Measurements from ENCODE around the gene MTOR. TPM values are rescaled to one million over a fixed set of nuclear protein-coding genes. Genes with fewer than 3 reads are reported as not detected.
A peak's percentile ranks its signal among the peaks of the same experiment; 100 is the strongest.

The MTOR gene
- polyA plus RNA-seq, 3 donors, result 2.0 to 29.4 (median 3.3) TPM

DNA sequence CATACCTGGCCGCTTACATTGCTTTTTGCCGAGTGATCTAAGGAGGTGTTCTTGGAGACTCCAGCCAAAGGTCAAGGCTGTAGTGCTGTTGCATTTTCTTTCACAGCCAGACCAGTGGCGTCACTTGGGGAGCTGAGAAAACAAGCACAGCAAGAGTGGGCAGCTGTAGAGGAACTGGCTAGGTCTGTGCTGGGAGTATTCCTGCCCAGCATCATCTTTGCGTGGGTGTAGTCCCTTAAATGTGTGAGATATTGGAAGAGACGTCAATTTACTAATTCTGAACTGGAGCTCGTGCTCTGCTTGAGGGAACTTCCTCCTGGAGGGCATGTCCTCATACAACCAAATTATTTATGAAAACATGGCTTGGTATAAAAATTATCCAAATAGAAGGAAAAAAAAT is 20.8 kb upstream of the MTOR start:
- H3K27me3 ChIP-seq (ENCODE audit: control insufficient read depth in 2 of 2, insufficient read depth in 2 of 2, low read length in 2 of 2), result no peaks in the 10 kb centered on the region
- Mint-ChIP-seq H3K9me3 (no peaks in the 10 kb centered on the region), H3K27me3 (ENCODE audit: low read depth in 3 of 3) (no peaks in the 10 kb centered on the region), H3K27ac (no peak overlapping the region), H3K4me3 (no peak overlapping the region), H3K36me3 (peaks cover 48 to 57% of the 10 kb centered on the region in 2 donors), H3K4me1 (peaks cover 26% of the 10 kb centered on the region)
- 100% methylated on average over 3 of the region's 6 CpGs for WGBS (ENCODE audit: insufficient coverage)
- no peak overlapping the region for H3K9ac ChIP-seq (ENCODE audit: insufficient read depth, low read length, poor library complexity, severe bottlenecking)
- H4K20me1 ChIP-seq (ENCODE audit: insufficient read depth, low read length), result no peaks in the 10 kb centered on the region
- H3K4me3 ChIP-seq (replicated peaks in 1 of 3; ENCODE audit: low read depth in 2 of 3, low read length in 3 of 3), result no peak overlapping the region
- H3K36me3 ChIP-seq (replicated peaks in 1 of 2; ENCODE audit: control insufficient read depth in 1 of 2, insufficient read depth in 2 of 2, low read length in 2 of 2), result peaks cover 21 to 63% of the 10 kb centered on the region in 2 donors
- no peaks in the 10 kb centered on the region for H3K9me3 ChIP-seq (replicated peaks in 1 of 2; ENCODE audit: control insufficient read depth in 1 of 2, insufficient read depth in 1 of 2, low read length in 2 of 2)
- no peak overlapping the region for H2AFZ ChIP-seq (ENCODE audit: insufficient read depth, low read depth, low read length, poor library complexity, severe bottlenecking)
- no peak overlapping the region for H3K27ac ChIP-seq (ENCODE audit: low read depth in 1 of 2, low read length in 2 of 2)
- peaks cover 21 to 24% of the 10 kb centered on the region in 2 donors for H3K4me1 ChIP-seq (ENCODE audit: control insufficient read depth in 1 of 2, insufficient read depth in 2 of 2, low read length in 2 of 2)
- intact Hi-C loops (cut with micrococcal nuclease), result no loop called here
- no peak for DNase-seq
- no peak overlapping the region for H3K4me2 ChIP-seq (replicated peaks; ENCODE audit: extremely low read depth, low read length, poor library complexity, severe bottlenecking)
- H3K79me2 ChIP-seq (ENCODE audit: insufficient read depth, low read length), result peaks cover 12% of the 10 kb centered on the region
- TF ChIP-seq, protein P1, sequence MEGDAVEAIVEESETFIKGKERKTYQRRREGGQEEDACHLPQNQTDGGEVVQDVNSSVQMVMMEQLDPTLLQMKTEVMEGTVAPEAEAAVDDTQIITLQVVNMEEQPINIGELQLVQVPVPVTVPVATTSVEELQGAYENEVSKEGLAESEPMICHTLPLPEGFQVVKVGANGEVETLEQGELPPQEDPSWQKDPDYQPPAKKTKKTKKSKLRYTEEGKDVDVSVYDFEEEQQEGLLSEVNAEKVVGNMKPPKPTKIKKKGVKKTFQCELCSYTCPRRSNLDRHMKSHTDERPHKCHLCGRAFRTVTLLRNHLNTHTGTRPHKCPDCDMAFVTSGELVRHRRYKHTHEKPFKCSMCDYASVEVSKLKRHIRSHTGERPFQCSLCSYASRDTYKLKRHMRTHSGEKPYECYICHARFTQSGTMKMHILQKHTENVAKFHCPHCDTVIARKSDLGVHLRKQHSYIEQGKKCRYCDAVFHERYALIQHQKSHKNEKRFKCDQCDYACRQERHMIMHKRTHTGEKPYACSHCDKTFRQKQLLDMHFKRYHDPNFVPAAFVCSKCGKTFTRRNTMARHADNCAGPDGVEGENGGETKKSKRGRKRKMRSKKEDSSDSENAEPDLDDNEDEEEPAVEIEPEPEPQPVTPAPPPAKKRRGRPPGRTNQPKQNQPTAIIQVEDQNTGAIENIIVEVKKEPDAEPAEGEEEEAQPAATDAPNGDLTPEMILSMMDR (IDR thresholded peaks at IDR 0.05), result no peak

DNA sequence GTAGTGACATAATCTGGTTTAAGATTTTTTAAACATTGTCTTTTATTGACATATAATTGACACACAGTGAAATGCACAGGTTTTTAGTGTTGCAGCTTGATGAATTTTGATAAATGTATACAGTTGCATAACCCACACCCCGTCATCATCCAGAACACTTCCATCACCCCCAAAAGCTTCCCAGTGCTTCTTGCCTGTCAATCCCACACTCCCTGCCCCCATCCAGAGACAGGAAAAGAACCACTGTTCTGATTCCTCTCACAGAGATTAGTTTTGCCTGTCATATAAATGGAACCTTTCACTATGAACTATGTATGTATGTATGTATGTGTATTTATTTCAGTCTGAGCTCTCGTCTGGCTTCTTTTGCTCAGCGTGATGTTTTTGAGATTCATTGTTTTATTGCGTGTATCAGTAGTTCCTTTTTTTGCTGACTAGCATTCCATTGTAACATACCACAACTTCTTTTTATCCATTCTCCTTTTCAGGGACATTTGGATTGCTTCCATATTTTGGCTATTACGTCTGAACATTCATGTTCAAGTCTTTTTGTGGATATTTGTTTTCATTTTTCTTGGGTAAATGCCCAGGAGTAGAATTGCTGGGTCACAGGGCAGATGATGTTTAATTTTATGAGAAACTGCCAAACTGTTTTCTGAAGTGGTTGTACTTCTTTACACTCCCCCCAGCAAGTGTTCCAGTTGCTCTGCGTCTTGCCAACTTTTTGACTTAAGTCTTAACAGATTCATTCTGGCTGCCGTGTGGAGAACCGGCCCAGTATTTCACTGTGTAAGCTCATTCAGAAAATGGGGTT is 19.4 kb upstream of the MTOR start:
- no peaks in the 10 kb centered on the region for H3K9me3 Mint-ChIP-seq
- no peaks in the 10 kb centered on the region for H3K27me3 ChIP-seq (ENCODE audit: control insufficient read depth in 2 of 2, insufficient read depth in 2 of 2, low read length in 2 of 2)
- H3K79me2 ChIP-seq (ENCODE audit: insufficient read depth, low read length), result peaks cover 14% of the 10 kb centered on the region
- peak in 2 of 3 donors; percentile 15 to 26 for DNase-seq
- intact Hi-C loops (cut with micrococcal nuclease), result no loop called here
- peaks cover 21 to 24% of the 10 kb centered on the region in 2 donors for H3K4me1 ChIP-seq (ENCODE audit: control insufficient read depth in 1 of 2, insufficient read depth in 2 of 2, low read length in 2 of 2)
- H3K36me3 Mint-ChIP-seq, result peaks cover 46 to 53% of the 10 kb centered on the region in 2 donors
- H3K27ac ChIP-seq (ENCODE audit: low read depth in 1 of 2, low read length in 2 of 2), result peak overlapping the region in 1 of 2 donors; percentile 67
- no peaks in the 10 kb centered on the region for H3K27me3 Mint-ChIP-seq (ENCODE audit: low read depth in 3 of 3)
- no peaks in the 10 kb centered on the region for H3K9me3 ChIP-seq (replicated peaks in 1 of 2; ENCODE audit: control insufficient read depth in 1 of 2, insufficient read depth in 1 of 2, low read length in 2 of 2)
- TF ChIP-seq, protein P1 (IDR thresholded peaks at IDR 0.05), result no peak
- no peaks in the 10 kb centered on the region for H4K20me1 ChIP-seq (ENCODE audit: insufficient read depth, low read length)
- H3K4me2 ChIP-seq (replicated peaks; ENCODE audit: extremely low read depth, low read length, poor library complexity, severe bottlenecking), result peak overlapping the region; percentile 2
- H3K27ac Mint-ChIP-seq, result peak overlapping the region; percentile 35 to 88 (median 72)
- peaks cover 26% of the 10 kb centered on the region for H3K4me1 Mint-ChIP-seq
- peaks cover 20 to 58% of the 10 kb centered on the region in 2 donors for H3K36me3 ChIP-seq (replicated peaks in 1 of 2; ENCODE audit: control insufficient read depth in 1 of 2, insufficient read depth in 2 of 2, low read length in 2 of 2)
- H3K9ac ChIP-seq (ENCODE audit: insufficient read depth, low read length, poor library complexity, severe bottlenecking), result peak overlapping the region; percentile 32
- WGBS (ENCODE audit: insufficient coverage), result 25% methylated on average over 1 of the region's 8 CpGs
- no peak overlapping the region for H3K4me3 Mint-ChIP-seq
- H3K4me3 ChIP-seq (replicated peaks in 1 of 3; ENCODE audit: low read depth in 2 of 3, low read length in 3 of 3), result peak overlapping the region in 1 of 3 experiments; percentile 1
- H2AFZ ChIP-seq (ENCODE audit: insufficient read depth, low read depth, low read length, poor library complexity, severe bottlenecking), result peak overlapping the region; percentile 1
